ENCODE measurements around the gene TMEM59.

TMEM59 gene

GRCh38 chr1:54018635-54019034, 34.4 kb downstream of the TMEM59 start:
- TF ChIP-seq CTCF (IDR thresholded peaks at IDR 0.05; ENCODE audit: control insufficient read depth, insufficient read depth, low read depth, low read length, missing control alignments): no peak
- no peak for DNase-seq (ENCODE audit: low read depth)
- no peak overlapping the region for H3K4me3 ChIP-seq (ENCODE audit: control insufficient read depth, low read depth, low read length)

GRCh38 chr1:54017979-54018378, 35.0 kb downstream of the TMEM59 start, which contains the start of gene LDLRAD1:
Gene LDLRAD1 (minus strand): TSS chr1:54018186. CDS start chr1:54018112, 74 bp downstream.
- TF ChIP-seq CTCF (IDR thresholded peaks at IDR 0.05; ENCODE audit: control insufficient read depth, insufficient read depth, low read depth, low read length, missing control alignments): no peak
- H3K4me3 ChIP-seq (ENCODE audit: control insufficient read depth, low read depth, low read length): no peak within 1 kb of the TSS
- no peak for DNase-seq (ENCODE audit: low read depth)

GRCh38 chr1:54016343-54017282, 36.4 kb downstream of the TMEM59 start:
- DNase-seq (ENCODE audit: low read depth): no peak
- TF ChIP-seq CTCF (IDR thresholded peaks at IDR 0.05; ENCODE audit: control insufficient read depth, insufficient read depth, low read depth, low read length, missing control alignments): no peak
- H3K4me3 ChIP-seq (ENCODE audit: control insufficient read depth, low read depth, low read length): no peak overlapping the region

GRCh38 chr1:54014009-54014629, 38.9 kb downstream of the TMEM59 start:
- H3K4me3 ChIP-seq (ENCODE audit: control insufficient read depth, low read depth, low read length): no peak overlapping the region
- TF ChIP-seq CTCF (IDR thresholded peaks at IDR 0.05; ENCODE audit: control insufficient read depth, insufficient read depth, low read depth, low read length, missing control alignments): no peak

GRCh38 chr1:54013393-54014008, 39.5 kb downstream of the TMEM59 start:
- DNase-seq (ENCODE audit: low read depth): no peak
- H3K4me3 ChIP-seq (ENCODE audit: control insufficient read depth, low read depth, low read length): no peak overlapping the region
- TF ChIP-seq CTCF (IDR thresholded peaks at IDR 0.05; ENCODE audit: control insufficient read depth, insufficient read depth, low read depth, low read length, missing control alignments): no peak

More at GRCh38 chr1:54014009-54014629, 38.9 kb downstream of the TMEM59 start:
- DNase-seq (ENCODE audit: low read depth): no peak

- H3K4me3 ChIP-seq (ENCODE audit: control insufficient read depth, low read depth, low read length): no peak overlapping the region
- no peak for DNase-seq (ENCODE audit: low read depth)
- no peak for TF ChIP-seq CTCF (IDR thresholded peaks at IDR 0.05; ENCODE audit: control insufficient read depth, insufficient read depth, low read depth, low read length, missing control alignments)
Measured at GRCh38 chr1:54012863-54013262, 40.1 kb downstream of the TMEM59 start.
